AG09319 (cell line): ENCODE data around the gene HELB.

Experiments
- DNase-seq: peaks from one replicate; pipeline ENCODE4 v3.0.0-alpha.2; 2010; ENCODE audit warnings: low read depth; ENCODE audit errors: extremely low read depth
- CTCF ChIP-seq: IDR thresholded peaks from 2 replicates; pipeline ENCODE4 v1.5.1; 2011; ENCODE audit warnings: low read depth, mild to moderate bottlenecking, inconsistent platforms, low read length, moderate library complexity

Gene HELB

GRCh38 chr12:66375560-66375959, 73.3 kb downstream of the HELB start:
- DNase-seq = no peak
- no peak for TF ChIP-seq CTCF

GRCh38 chr12:66379616-66380015, 77.3 kb downstream of the HELB start:
- TF ChIP-seq CTCF = no peak
- DNase-seq = no peak

- TF ChIP-seq CTCF = no peak
- DNase-seq = no peak
Measured at GRCh38 chr12:66380769-66381535, 78.7 kb downstream of the HELB start.

GRCh38 chr12:66387117-66387516, 84.8 kb downstream of the HELB start:
- no peak for TF ChIP-seq CTCF

More at GRCh38 chr12:66387117-66387516, 84.8 kb downstream of the HELB start:
- no peak for DNase-seq
